Measurements from ENCODE around the gene POU1F1.
"Not testable (repeated sequence)": the region's sequence is repeated elsewhere in the genome, so short reads cannot be mapped to it uniquely, and the experiment has no call there.

POU1F1 gene

GRCh38 chr3:87276484-87276883 is at the start of gene POU1F1:
Gene POU1F1 (minus strand): TSS chr3:87276584. CDS start chr3:87276462, 122 bp downstream.
- DNase-seq (ENCODE audit: low read depth, low spot score), result no peak

- no peak for DNase-seq (ENCODE audit: low read depth, low spot score)
These were observed 48.2 kb upstream of the POU1F1 start for GRCh38 chr3:87324609-87325008.

- DNase-seq (ENCODE audit: low read depth, low spot score), result no peak
These were observed 44.6 kb upstream of the POU1F1 start for GRCh38 chr3:87320756-87321626.

GRCh38 chr3:87318617-87319021 is 42.2 kb upstream of the POU1F1 start:
- no peak for DNase-seq (ENCODE audit: low read depth, low spot score)

- no peak for DNase-seq (ENCODE audit: low read depth, low spot score)
These were observed 41.4 kb upstream of the POU1F1 start for GRCh38 chr3:87317779-87318178.

GRCh38 chr3:87313641-87314040 is 37.3 kb upstream of the POU1F1 start:
- DNase-seq (ENCODE audit: low read depth, low spot score), result no peak

- DNase-seq (ENCODE audit: low read depth, low spot score), result no peak
These were observed 34.9 kb upstream of the POU1F1 start for GRCh38 chr3:87311309-87311708.

- DNase-seq (ENCODE audit: low read depth, low spot score), result no peak
These were observed 33.2 kb upstream of the POU1F1 start for GRCh38 chr3:87309601-87310000.

- DNase-seq (ENCODE audit: low read depth, low spot score), result no peak
These were observed 31.4 kb upstream of the POU1F1 start for GRCh38 chr3:87307805-87308204.

GRCh38 chr3:87305517-87305916 is 29.1 kb upstream of the POU1F1 start:
- DNase-seq (ENCODE audit: low read depth, low spot score), result no peak

GRCh38 chr3:87305031-87305430 is 28.6 kb upstream of the POU1F1 start:
- DNase-seq (ENCODE audit: low read depth, low spot score), result not testable (repeated sequence)

GRCh38 chr3:87298111-87298718 is 21.8 kb upstream of the POU1F1 start:
- no peak for DNase-seq (ENCODE audit: low read depth, low spot score)

- DNase-seq (ENCODE audit: low read depth, low spot score), result no peak
These were observed 12.1 kb upstream of the POU1F1 start for GRCh38 chr3:87288446-87288845.

GRCh38 chr3:87287011-87287410 is 10.6 kb upstream of the POU1F1 start:
- no peak for DNase-seq (ENCODE audit: low read depth, low spot score)

GRCh38 chr3:87272718-87273341 is 3.6 kb downstream of the POU1F1 start:
- no peak for DNase-seq (ENCODE audit: low read depth, low spot score)

GRCh38 chr3:87270908-87271700 is 5.3 kb downstream of the POU1F1 start:
- DNase-seq (ENCODE audit: low read depth, low spot score), result no peak

GRCh38 chr3:87269723-87270122 is 6.7 kb downstream of the POU1F1 start:
- no peak for DNase-seq (ENCODE audit: low read depth, low spot score)

- DNase-seq (ENCODE audit: low read depth, low spot score), result no peak
These were observed 7.7 kb downstream of the POU1F1 start for GRCh38 chr3:87268646-87269211.

GRCh38 chr3:87267953-87268645 is 8.3 kb downstream of the POU1F1 start:
- DNase-seq (ENCODE audit: low read depth, low spot score), result no peak

GRCh38 chr3:87261925-87262324 is 14.5 kb downstream of the POU1F1 start:
- DNase-seq (ENCODE audit: low read depth, low spot score), result no peak

GRCh38 chr3:87260270-87260669 is 16.1 kb downstream of the POU1F1 start:
- DNase-seq (ENCODE audit: low read depth, low spot score), result no peak
